Measurements from ENCODE around the gene PIGM. TPM values are rescaled to one million over a fixed set of nuclear protein-coding genes. Genes with fewer than 3 reads are reported as not detected.

PIGM gene
- total and polyA plus RNA-seq, 4 experiments from 2014 or later = 2.9 to 12.3 (median 7.6) TPM

DNA sequence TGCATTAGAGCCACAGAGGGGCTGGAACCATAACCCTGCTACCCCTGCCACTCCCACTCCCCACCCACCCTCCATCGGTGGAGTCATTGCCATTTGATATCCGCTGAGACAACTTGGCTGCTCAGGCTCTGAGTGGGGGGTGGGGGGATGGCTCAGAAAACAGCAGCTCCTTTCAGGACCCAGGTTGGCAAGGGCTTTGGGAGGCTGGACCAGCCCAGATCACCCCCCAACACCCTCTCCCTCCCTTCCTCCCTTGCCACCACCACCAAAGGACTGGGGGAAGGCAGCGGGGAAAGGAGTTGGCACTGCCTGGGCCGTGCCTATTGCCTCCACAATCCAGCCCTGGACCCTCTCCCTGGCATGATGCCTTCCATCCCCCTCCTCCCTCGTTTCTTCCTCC, 36.4 kb upstream of the PIGM start:
- CTCF ChIA-PET (ENCODE audit: partially characterized antibody) = interaction anchor here (0.9 to 1.3 kb wide), 2 partner anchors 10 to 22 kb away, joined by 3 to 5 read pairs; no protein-coding TSS in a partner anchor
- H3K9me3 ChIP-seq (ENCODE audit: control insufficient read depth in 1 of 2, low read length in 2 of 2) = no peaks in the 10 kb centered on the region
- H3K27me3 Mint-ChIP-seq = peaks cover 25 to 37% of the 10 kb centered on the region in 2 donors
- POLR2A ChIA-PET (ENCODE audit: partially characterized antibody) = no interaction called here
- peaks cover 0 to 2% (median 0%) of the 10 kb centered on the region in 8 donors for H3K9me3 Mint-ChIP-seq
- H3K27ac ChIP-seq (ENCODE audit: low read depth, low read length) = no peak overlapping the region
- no peak overlapping the region for H3K4me3 ChIP-seq (ENCODE audit: low read length in 2 of 2)
- peaks cover 20% of the 10 kb centered on the region for H3K27me3 ChIP-seq (ENCODE audit: insufficient read depth, low read length)
- peaks cover 15% of the 10 kb centered on the region for H3K4me1 ChIP-seq (ENCODE audit: insufficient read depth, low read length)
- intact Hi-C loops (cut with micrococcal nuclease) = no loop called here
- H3K4me3 Mint-ChIP-seq = peak overlapping the region in 1 of 8 donors; percentile 65
- H3K36me3 ChIP-seq (ENCODE audit: insufficient read depth, low read length) = no peaks in the 10 kb centered on the region
- peaks cover 6 to 12% (median 8%) of the 10 kb centered on the region in 4 donors for H3K4me1 Mint-ChIP-seq
- peaks cover 0 to 6% of the 10 kb centered on the region in 2 donors for H3K36me3 Mint-ChIP-seq
- H3K27ac Mint-ChIP-seq = no peak overlapping the region
- no peak for DNase-seq

DNA sequence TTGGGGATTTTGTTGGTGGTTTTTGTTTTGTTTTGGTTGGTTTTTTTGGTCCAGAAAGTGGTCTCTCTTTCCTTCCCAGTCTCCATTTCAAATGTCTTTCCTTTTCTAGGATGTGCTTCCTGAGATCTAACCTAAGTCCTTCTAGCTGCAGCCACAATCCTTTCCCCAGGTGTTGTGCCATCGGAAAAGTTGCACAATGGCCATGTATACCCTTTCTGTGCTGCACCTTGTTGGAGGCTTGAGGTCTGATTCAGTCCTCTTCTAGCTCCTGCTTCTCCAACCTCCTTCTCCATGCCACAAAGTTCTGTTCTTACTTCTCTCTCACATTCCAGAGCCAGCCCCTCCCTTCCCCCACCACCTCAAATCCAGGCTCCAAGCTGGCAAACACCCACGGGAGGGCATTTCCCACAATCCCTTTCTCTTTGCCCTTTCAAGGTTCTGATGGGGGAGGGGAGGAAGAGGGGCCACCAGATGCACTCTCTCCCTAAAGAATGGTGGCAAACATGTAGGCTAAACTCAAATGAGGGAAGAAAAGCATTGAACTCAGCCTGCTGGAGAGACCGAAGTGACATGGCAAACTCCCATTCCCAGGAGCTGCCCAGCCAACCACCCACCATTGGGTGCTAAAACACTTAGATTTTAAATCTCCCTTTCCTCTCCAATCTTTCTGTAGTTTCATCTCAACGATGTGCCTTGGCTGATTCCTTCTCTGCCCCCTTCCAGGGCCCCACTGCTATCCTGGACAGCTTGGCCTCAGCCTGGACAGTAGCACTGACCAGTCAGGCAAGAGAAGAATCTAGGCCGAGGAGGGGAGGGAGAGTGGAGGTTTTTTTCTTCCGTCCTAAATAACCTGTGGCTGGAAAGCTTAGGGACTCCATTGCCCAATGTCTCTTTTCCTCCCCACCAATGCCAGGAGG, 35.3 kb upstream of the PIGM start:
- intact Hi-C loops (cut with micrococcal nuclease) = no loop called here
- Histone ChIP-seq H3K4me3 (ENCODE audit: low read length in 2 of 2) (no peak overlapping the region), H3K27me3 (ENCODE audit: insufficient read depth, low read length) (peaks cover 20% of the 10 kb centered on the region), H3K9me3 (ENCODE audit: control insufficient read depth in 1 of 2, low read length in 2 of 2) (no peaks in the 10 kb centered on the region), H3K27ac (ENCODE audit: low read depth, low read length) (no peak overlapping the region), H3K36me3 (ENCODE audit: insufficient read depth, low read length) (no peaks in the 10 kb centered on the region), H3K4me1 (ENCODE audit: insufficient read depth, low read length) (peaks cover 15% of the 10 kb centered on the region)
- ChIA-PET CTCF (ENCODE audit: partially characterized antibody) (interaction anchor here (0.9 to 1.4 kb wide), 4 partner anchors 11 to 21 kb away, joined by 3 to 4 read pairs (median 3); no protein-coding TSS in a partner anchor), POLR2A (ENCODE audit: partially characterized antibody) (no interaction called here)
- peaks cover 0 to 6% of the 10 kb centered on the region in 2 donors for H3K36me3 Mint-ChIP-seq
- H3K4me3 Mint-ChIP-seq = no peak overlapping the region
- H3K27ac Mint-ChIP-seq = no peak overlapping the region
- peaks cover 6 to 12% (median 8%) of the 10 kb centered on the region in 4 donors for H3K4me1 Mint-ChIP-seq
- H3K9me3 Mint-ChIP-seq = peaks cover 0 to 2% (median 0%) of the 10 kb centered on the region in 8 donors
- peaks cover 21 to 34% of the 10 kb centered on the region in 2 donors for H3K27me3 Mint-ChIP-seq
- no peak for DNase-seq

- peaks cover 7% of the 10 kb centered on the region for H3K27me3 ChIP-seq (ENCODE audit: insufficient read depth, low read length)
- intact Hi-C loops (cut with micrococcal nuclease) = no loop called here
- no peaks in the 10 kb centered on the region for H3K9me3 ChIP-seq (ENCODE audit: control insufficient read depth in 1 of 2, low read length in 2 of 2)
- DNase-seq = no peak
- H3K27ac ChIP-seq (ENCODE audit: low read depth, low read length) = no peak overlapping the region
- H3K4me1 Mint-ChIP-seq = peaks cover 0 to 4% (median under 1%) of the 10 kb centered on the region in 4 donors
- peaks cover 6 to 25% of the 10 kb centered on the region in 2 donors for H3K27me3 Mint-ChIP-seq
- no peaks in the 10 kb centered on the region for H3K36me3 Mint-ChIP-seq
- no peak overlapping the region for H3K27ac Mint-ChIP-seq
- CTCF ChIA-PET (ENCODE audit: partially characterized antibody) = interaction anchor here (2.6 to 3.0 kb wide), 2 partner anchors 14 to 18 kb away, joined by 10 to 14 read pairs; no protein-coding TSS in a partner anchor
- H3K36me3 ChIP-seq (ENCODE audit: insufficient read depth, low read length) = no peaks in the 10 kb centered on the region
- POLR2A ChIA-PET (ENCODE audit: partially characterized antibody) = no interaction called here
- no peak overlapping the region for H3K4me3 ChIP-seq (ENCODE audit: low read length in 2 of 2)
- H3K4me1 ChIP-seq (ENCODE audit: insufficient read depth, low read length) = peaks cover 3% of the 10 kb centered on the region
- no peak overlapping the region for H3K4me3 Mint-ChIP-seq
- H3K9me3 Mint-ChIP-seq = no peaks in the 10 kb centered on the region
These were observed 33.0 kb upstream of the PIGM start for GRCh38 chr1:160064746-160065145.

GRCh38 chr1:160064164-160064563, 32.4 kb upstream of the PIGM start:
- Mint-ChIP-seq H3K27ac (no peak overlapping the region), H3K9me3 (no peaks in the 10 kb centered on the region), H3K36me3 (no peaks in the 10 kb centered on the region), H3K4me3 (no peak overlapping the region), H3K4me1 (no peaks in the 10 kb centered on the region), H3K27me3 (peaks cover 6 to 22% of the 10 kb centered on the region in 2 donors)
- H3K27me3 ChIP-seq (ENCODE audit: insufficient read depth, low read length) = peaks cover 5% of the 10 kb centered on the region
- H3K36me3 ChIP-seq (ENCODE audit: insufficient read depth, low read length) = no peaks in the 10 kb centered on the region
- intact Hi-C loops (cut with micrococcal nuclease) = no loop called here
- H3K4me3 ChIP-seq (ENCODE audit: low read length in 2 of 2) = no peak overlapping the region
- DNase-seq = no peak
- H3K27ac ChIP-seq (ENCODE audit: low read depth, low read length) = no peak overlapping the region
- no peaks in the 10 kb centered on the region for H3K4me1 ChIP-seq (ENCODE audit: insufficient read depth, low read length)
- ChIA-PET POLR2A (ENCODE audit: partially characterized antibody) (no interaction called here), CTCF (ENCODE audit: partially characterized antibody) (interaction anchor here (2.6 to 3.0 kb wide), 2 partner anchors 14 to 18 kb away, joined by 10 to 14 read pairs; no protein-coding TSS in a partner anchor)
- H3K9me3 ChIP-seq (ENCODE audit: control insufficient read depth in 1 of 2, low read length in 2 of 2) = no peaks in the 10 kb centered on the region

- H3K36me3 ChIP-seq (ENCODE audit: insufficient read depth, low read length) = no peaks in the 10 kb centered on the region
- H3K36me3 Mint-ChIP-seq = no peaks in the 10 kb centered on the region
- intact Hi-C loops (cut with micrococcal nuclease) = no loop called here
- no peaks in the 10 kb centered on the region for H3K4me1 Mint-ChIP-seq
- no peaks in the 10 kb centered on the region for H3K9me3 ChIP-seq (ENCODE audit: control insufficient read depth in 1 of 2, low read length in 2 of 2)
- no peak for DNase-seq
- H3K27ac ChIP-seq (ENCODE audit: low read depth, low read length) = no peak overlapping the region
- H3K9me3 Mint-ChIP-seq = no peaks in the 10 kb centered on the region
- peaks cover 6 to 19% of the 10 kb centered on the region in 2 donors for H3K27me3 Mint-ChIP-seq
- no peaks in the 10 kb centered on the region for H3K4me1 ChIP-seq (ENCODE audit: insufficient read depth, low read length)
- no peak overlapping the region for H3K27ac Mint-ChIP-seq
- ChIA-PET POLR2A (ENCODE audit: partially characterized antibody) (no interaction called here), CTCF (ENCODE audit: partially characterized antibody) (interaction anchor here (0.7 to 3.0 kb wide), 3 partner anchors 15 to 22 kb away, joined by 3 to 14 read pairs (median 10); no protein-coding TSS in a partner anchor)
- H3K4me3 ChIP-seq (ENCODE audit: low read length in 2 of 2) = no peak overlapping the region
- no peaks in the 10 kb centered on the region for H3K27me3 ChIP-seq (ENCODE audit: insufficient read depth, low read length)
- no peak overlapping the region for H3K4me3 Mint-ChIP-seq
These were observed 31.4 kb upstream of the PIGM start for GRCh38 chr1:160063176-160063575.

GRCh38 chr1:160062230-160062532, 30.4 kb upstream of the PIGM start:
- POLR2A ChIA-PET (ENCODE audit: partially characterized antibody) = no interaction called here
- CTCF ChIA-PET (ENCODE audit: partially characterized antibody) = interaction anchor here (2.6 to 3.0 kb wide), 2 partner anchors 16 kb away, joined by 10 to 14 read pairs; no protein-coding TSS in a partner anchor

GRCh38 chr1:160061369-160062229, 29.8 kb upstream of the PIGM start:
- no peak for DNase-seq
- H3K9me3 ChIP-seq (ENCODE audit: control insufficient read depth in 1 of 2, low read length in 2 of 2) = no peaks in the 10 kb centered on the region
- no peaks in the 10 kb centered on the region for H3K27me3 ChIP-seq (ENCODE audit: insufficient read depth, low read length)
- H3K27me3 Mint-ChIP-seq = peaks cover 9 to 15% of the 10 kb centered on the region in 2 donors
- intact Hi-C loops (cut with micrococcal nuclease) = no loop called here
- POLR2A ChIA-PET (ENCODE audit: partially characterized antibody) = no interaction called here
- no peaks in the 10 kb centered on the region for H3K4me1 Mint-ChIP-seq
- no peaks in the 10 kb centered on the region for H3K36me3 ChIP-seq (ENCODE audit: insufficient read depth, low read length)
- no peak overlapping the region for H3K4me3 ChIP-seq (ENCODE audit: low read length in 2 of 2)
- no peak overlapping the region for H3K27ac ChIP-seq (ENCODE audit: low read depth, low read length)
- H3K4me3 Mint-ChIP-seq = no peak overlapping the region
- no peaks in the 10 kb centered on the region for H3K4me1 ChIP-seq (ENCODE audit: insufficient read depth, low read length)
- H3K36me3 Mint-ChIP-seq = no peaks in the 10 kb centered on the region
- peaks cover 0 to 1% (median 0%) of the 10 kb centered on the region in 8 donors for H3K9me3 Mint-ChIP-seq
- CTCF ChIA-PET (ENCODE audit: partially characterized antibody) = no interaction called here
- H3K27ac Mint-ChIP-seq = no peak overlapping the region

More at GRCh38 chr1:160062230-160062532, 30.4 kb upstream of the PIGM start:
- Histone ChIP-seq H3K27ac (ENCODE audit: low read depth, low read length) (no peak overlapping the region), H3K4me3 (ENCODE audit: low read length in 2 of 2) (no peak overlapping the region), H3K27me3 (ENCODE audit: insufficient read depth, low read length) (no peaks in the 10 kb centered on the region), H3K36me3 (ENCODE audit: insufficient read depth, low read length) (no peaks in the 10 kb centered on the region), H3K4me1 (ENCODE audit: insufficient read depth, low read length) (no peaks in the 10 kb centered on the region), H3K9me3 (ENCODE audit: control insufficient read depth in 1 of 2, low read length in 2 of 2) (no peaks in the 10 kb centered on the region)
- Mint-ChIP-seq H3K9me3 (peaks cover 0 to 1% (median 0%) of the 10 kb centered on the region in 8 donors), H3K27ac (no peak overlapping the region), H3K4me1 (no peaks in the 10 kb centered on the region), H3K27me3 (peaks cover 6 to 14% of the 10 kb centered on the region in 2 donors), H3K4me3 (no peak overlapping the region), H3K36me3 (no peaks in the 10 kb centered on the region)
- no peak for DNase-seq
- intact Hi-C loops (cut with micrococcal nuclease) = no loop called here
